GM19468 (cell line): ENCODE results near the gene FCER1A.
"Not testable (repeated sequence)": the region's sequence is repeated elsewhere in the genome, so short reads cannot be mapped to it uniquely, and the experiment has no call there.

Experiments used
- ATAC-seq: cut with Tn5 transposase; IDR thresholded peaks from one replicate; pipeline ENCODE4 v1.9.1; 2021; ENCODE audit warnings: mild to moderate bottlenecking, moderate library complexity, moderate number of reproducible peaks; ENCODE audit not compliant: unreplicated experiment; ENCODE audit errors: extremely low read depth

The FCER1A gene

GRCh38 chr1:159342761-159343425 lies 40.8 kb downstream of the FCER1A start:
- ATAC-seq: no peak

GRCh38 chr1:159349374-159349773 lies 47.2 kb downstream of the FCER1A start:
- not testable (repeated sequence) for ATAC-seq

GRCh38 chr1:159352436-159352835 lies 50.3 kb downstream of the FCER1A start:
- ATAC-seq: no peak
